A549 (cell line): ENCODE results near the gene PPP1R18.

Experiments
- CHD2 ChIP-seq: fragments of 150-350 bp; IDR thresholded peaks from 2 replicates; pipeline ENCODE4 v1.6.1; 2014; ENCODE audit warnings: low read length; ENCODE audit not compliant: partially characterized antibody
- EP300 ChIP-seq, 2 experiments: fragments of >200 bp; sonication (Bioruptor Twin); formaldehyde crosslinking; IDR thresholded peaks; 2 replicates in 1 of 2; 3 replicates in 1 of 2; pipeline ENCODE4 v1.6.1; 2016 to 2017
- GATA3 ChIP-seq: IDR thresholded peaks from 2 replicates; pipeline ENCODE4 v1.6.1; 2012; ENCODE audit warnings: borderline replicate concordance
- MAZ ChIP-seq: fragments of 150-350 bp; IDR thresholded peaks from 2 replicates; pipeline ENCODE4 v1.6.1; 2014; ENCODE audit warnings: antibody characterized with exemption, low read depth, low read length, borderline replicate concordance
- MYC ChIP-seq: IDR thresholded peaks from 2 replicates; pipeline ENCODE4 v1.6.1; 2012; ENCODE audit warnings: mild to moderate bottlenecking, inconsistent platforms, low read length, improper control_type of control experiment, borderline replicate concordance
- POLR2A ChIP-seq: IDR thresholded peaks from 2 replicates; pipeline ENCODE4 v1.6.1; 2012; ENCODE audit warnings: mild to moderate bottlenecking, low read length
- RCOR1 ChIP-seq: fragments of 150-350 bp; IDR thresholded peaks from 2 replicates; pipeline ENCODE4 v1.6.1; 2014; ENCODE audit warnings: antibody characterized with exemption, low read length, low read depth
- ZFP36 ChIP-seq: fragments of 450-650 bp; IDR thresholded peaks from 2 replicates; pipeline ENCODE4 v1.6.1; 2014; ENCODE audit warnings: borderline replicate concordance; ENCODE audit not compliant: partially characterized antibody
- TF ChIP-seq, protein P1 (sequence below): fragments of >200 bp; sonication (Bioruptor Twin); formaldehyde crosslinking; IDR thresholded peaks from 3 replicates; pipeline ENCODE4 v1.5.1; 2016
- TF ChIP-seq, protein P2 (sequence below): fragments of 200-600 bp; sonication (generic); IDR thresholded peaks from 2 replicates; pipeline ENCODE4 v1.6.1; 2016; ENCODE audit warnings: antibody characterized with exemption, mild to moderate bottlenecking, moderate library complexity
- TF ChIP-seq, protein P3 (sequence below): fragments of 150-350 bp; IDR thresholded peaks from 2 replicates; pipeline ENCODE4 v1.6.1; 2014; ENCODE audit warnings: low read depth, mild to moderate bottlenecking, low read length
- TF ChIP-seq, protein P4 (sequence below): IDR thresholded peaks from 2 replicates; pipeline ENCODE4 v1.6.1; 2012
- TF ChIP-seq, protein P5 (sequence below): fragments of >200 bp; sonication (Bioruptor Twin); formaldehyde crosslinking; IDR thresholded peaks from 3 replicates; pipeline ENCODE4 v1.6.1; 2016
- TF ChIP-seq, protein P6 (sequence below): fragments of 250-450 bp; sonication (Bioruptor Pico); IDR thresholded peaks from 2 replicates; pipeline ENCODE4 v1.5.0; 2021; ENCODE audit warnings: mild to moderate bottlenecking, moderate library complexity, borderline replicate concordance

DNA sequence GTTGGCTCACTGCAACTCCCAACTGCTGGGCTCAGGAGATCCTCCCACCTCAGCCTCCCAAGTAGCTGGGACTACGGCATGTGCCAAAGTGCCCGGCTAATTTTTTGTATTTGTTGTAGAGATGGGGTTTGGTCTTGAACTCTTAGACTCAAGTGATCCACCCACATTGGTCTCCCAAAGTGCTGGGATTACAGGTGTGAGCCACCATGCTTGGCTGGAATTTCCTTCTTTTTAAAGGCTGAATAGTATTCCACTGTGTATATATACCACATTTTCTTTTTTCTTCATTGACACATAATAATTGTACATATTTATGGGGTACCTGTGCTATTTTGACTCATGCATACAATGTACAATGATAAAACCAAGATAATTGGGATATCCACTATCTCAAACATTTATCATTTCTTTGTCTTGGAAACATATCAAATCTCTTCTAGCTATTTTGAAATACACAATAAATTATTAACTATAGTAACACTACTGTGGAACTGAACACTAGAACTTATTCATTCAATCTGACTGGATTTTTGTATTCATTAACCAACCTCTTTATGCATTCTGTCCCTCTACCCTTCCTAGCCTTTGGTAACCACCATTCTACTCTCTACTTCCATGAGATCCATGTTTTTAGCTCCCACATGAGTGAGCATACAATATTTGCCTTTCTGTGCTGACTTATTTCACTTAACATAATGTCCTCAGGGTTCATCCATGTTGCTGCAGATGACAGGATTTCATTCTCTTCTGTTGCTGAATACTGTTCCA, 22.8 kb upstream of the PPP1R18 start:
- no peak for TF ChIP-seq RCOR1
- no peak for TF ChIP-seq MAZ
- TF ChIP-seq CHD2 = no peak
- TF ChIP-seq, protein P1, sequence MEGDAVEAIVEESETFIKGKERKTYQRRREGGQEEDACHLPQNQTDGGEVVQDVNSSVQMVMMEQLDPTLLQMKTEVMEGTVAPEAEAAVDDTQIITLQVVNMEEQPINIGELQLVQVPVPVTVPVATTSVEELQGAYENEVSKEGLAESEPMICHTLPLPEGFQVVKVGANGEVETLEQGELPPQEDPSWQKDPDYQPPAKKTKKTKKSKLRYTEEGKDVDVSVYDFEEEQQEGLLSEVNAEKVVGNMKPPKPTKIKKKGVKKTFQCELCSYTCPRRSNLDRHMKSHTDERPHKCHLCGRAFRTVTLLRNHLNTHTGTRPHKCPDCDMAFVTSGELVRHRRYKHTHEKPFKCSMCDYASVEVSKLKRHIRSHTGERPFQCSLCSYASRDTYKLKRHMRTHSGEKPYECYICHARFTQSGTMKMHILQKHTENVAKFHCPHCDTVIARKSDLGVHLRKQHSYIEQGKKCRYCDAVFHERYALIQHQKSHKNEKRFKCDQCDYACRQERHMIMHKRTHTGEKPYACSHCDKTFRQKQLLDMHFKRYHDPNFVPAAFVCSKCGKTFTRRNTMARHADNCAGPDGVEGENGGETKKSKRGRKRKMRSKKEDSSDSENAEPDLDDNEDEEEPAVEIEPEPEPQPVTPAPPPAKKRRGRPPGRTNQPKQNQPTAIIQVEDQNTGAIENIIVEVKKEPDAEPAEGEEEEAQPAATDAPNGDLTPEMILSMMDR = no peak
- TF ChIP-seq MYC = no peak
- no peak for TF ChIP-seq POLR2A
- TF ChIP-seq, protein P2, sequence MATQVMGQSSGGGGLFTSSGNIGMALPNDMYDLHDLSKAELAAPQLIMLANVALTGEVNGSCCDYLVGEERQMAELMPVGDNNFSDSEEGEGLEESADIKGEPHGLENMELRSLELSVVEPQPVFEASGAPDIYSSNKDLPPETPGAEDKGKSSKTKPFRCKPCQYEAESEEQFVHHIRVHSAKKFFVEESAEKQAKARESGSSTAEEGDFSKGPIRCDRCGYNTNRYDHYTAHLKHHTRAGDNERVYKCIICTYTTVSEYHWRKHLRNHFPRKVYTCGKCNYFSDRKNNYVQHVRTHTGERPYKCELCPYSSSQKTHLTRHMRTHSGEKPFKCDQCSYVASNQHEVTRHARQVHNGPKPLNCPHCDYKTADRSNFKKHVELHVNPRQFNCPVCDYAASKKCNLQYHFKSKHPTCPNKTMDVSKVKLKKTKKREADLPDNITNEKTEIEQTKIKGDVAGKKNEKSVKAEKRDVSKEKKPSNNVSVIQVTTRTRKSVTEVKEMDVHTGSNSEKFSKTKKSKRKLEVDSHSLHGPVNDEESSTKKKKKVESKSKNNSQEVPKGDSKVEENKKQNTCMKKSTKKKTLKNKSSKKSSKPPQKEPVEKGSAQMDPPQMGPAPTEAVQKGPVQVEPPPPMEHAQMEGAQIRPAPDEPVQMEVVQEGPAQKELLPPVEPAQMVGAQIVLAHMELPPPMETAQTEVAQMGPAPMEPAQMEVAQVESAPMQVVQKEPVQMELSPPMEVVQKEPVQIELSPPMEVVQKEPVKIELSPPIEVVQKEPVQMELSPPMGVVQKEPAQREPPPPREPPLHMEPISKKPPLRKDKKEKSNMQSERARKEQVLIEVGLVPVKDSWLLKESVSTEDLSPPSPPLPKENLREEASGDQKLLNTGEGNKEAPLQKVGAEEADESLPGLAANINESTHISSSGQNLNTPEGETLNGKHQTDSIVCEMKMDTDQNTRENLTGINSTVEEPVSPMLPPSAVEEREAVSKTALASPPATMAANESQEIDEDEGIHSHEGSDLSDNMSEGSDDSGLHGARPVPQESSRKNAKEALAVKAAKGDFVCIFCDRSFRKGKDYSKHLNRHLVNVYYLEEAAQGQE = no peak
- TF ChIP-seq, protein P3, sequence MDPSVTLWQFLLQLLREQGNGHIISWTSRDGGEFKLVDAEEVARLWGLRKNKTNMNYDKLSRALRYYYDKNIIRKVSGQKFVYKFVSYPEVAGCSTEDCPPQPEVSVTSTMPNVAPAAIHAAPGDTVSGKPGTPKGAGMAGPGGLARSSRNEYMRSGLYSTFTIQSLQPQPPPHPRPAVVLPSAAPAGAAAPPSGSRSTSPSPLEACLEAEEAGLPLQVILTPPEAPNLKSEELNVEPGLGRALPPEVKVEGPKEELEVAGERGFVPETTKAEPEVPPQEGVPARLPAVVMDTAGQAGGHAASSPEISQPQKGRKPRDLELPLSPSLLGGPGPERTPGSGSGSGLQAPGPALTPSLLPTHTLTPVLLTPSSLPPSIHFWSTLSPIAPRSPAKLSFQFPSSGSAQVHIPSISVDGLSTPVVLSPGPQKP = no peak
- TF ChIP-seq ZFP36 = no peak
- no peak for TF ChIP-seq EP300 (IDR thresholded peaks at IDR 0.05)
- TF ChIP-seq GATA3 = no peak
- TF ChIP-seq, protein P4, sequence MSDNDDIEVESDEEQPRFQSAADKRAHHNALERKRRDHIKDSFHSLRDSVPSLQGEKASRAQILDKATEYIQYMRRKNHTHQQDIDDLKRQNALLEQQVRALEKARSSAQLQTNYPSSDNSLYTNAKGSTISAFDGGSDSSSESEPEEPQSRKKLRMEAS = no peak
- TF ChIP-seq, protein P5, sequence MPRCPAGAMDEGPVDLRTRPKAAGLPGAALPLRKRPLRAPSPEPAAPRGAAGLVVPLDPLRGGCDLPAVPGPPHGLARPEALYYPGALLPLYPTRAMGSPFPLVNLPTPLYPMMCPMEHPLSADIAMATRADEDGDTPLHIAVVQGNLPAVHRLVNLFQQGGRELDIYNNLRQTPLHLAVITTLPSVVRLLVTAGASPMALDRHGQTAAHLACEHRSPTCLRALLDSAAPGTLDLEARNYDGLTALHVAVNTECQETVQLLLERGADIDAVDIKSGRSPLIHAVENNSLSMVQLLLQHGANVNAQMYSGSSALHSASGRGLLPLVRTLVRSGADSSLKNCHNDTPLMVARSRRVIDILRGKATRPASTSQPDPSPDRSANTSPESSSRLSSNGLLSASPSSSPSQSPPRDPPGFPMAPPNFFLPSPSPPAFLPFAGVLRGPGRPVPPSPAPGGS = no peak
- TF ChIP-seq, protein P6, sequence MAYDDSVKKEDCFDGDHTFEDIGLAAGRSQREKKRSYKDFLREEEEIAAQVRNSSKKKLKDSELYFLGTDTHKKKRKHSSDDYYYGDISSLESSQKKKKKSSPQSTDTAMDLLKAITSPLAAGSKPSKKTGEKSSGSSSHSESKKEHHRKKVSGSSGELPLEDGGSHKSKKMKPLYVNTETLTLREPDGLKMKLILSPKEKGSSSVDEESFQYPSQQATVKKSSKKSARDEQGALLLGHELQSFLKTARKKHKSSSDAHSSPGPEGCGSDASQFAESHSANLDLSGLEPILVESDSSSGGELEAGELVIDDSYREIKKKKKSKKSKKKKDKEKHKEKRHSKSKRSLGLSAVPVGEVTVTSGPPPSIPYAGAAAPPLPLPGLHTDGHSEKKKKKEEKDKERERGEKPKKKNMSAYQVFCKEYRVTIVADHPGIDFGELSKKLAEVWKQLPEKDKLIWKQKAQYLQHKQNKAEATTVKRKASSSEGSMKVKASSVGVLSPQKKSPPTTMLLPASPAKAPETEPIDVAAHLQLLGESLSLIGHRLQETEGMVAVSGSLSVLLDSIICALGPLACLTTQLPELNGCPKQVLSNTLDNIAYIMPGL (CRISPR knock-in tag) = no peak
